Right ventricle myocardium inferior (tissue), 1 donor: ENCODE data around the gene DPP4. TPM values are rescaled to one million over a fixed set of nuclear protein-coding genes. Genes with fewer than 3 reads are reported as not detected.

ENCODE experiments used
- ATAC-seq: fragments of 200-7000 bp; cut with Tn5 transposase; one replicate; pipeline ENCODE4 v1.9.1; 2020; ENCODE audit warnings: mild to moderate bottlenecking, moderate library complexity
- DNase-seq: peaks from one replicate; pipeline ENCODE4 v3.0.0; 2021; ENCODE audit errors: missing footprints
- intact Hi-C: fragments of 100-400 bp; cut with DNase I; formaldehyde crosslinking; loops from one replicate; pipeline ENCODE4 v1.11.0; 2022
- total RNA-seq: library from RNA; stranded (reverse); fragmentation: NEBNext Ultra II Directional; extraction: Animal tissue kit (Norgen Biotek cat#: 25700); gene quantifications from one replicate; pipeline ENCODE4 v1.2.1, GENCODE V29; 2021
- donor health status: DM: no; HTN: yes; CAD: no; lungs with severe emphysema.

DPP4 gene
- total RNA-seq, 1 donor from 2014 or later = 5.4 TPM

GRCh38 chr2:162091325-162092007 lies 17.5 kb upstream of the DPP4 start:
- DNase-seq (no peak), ATAC-seq (no peak)
- intact Hi-C loops = loop anchor here (2.0 kb wide), 1 partner anchor 17 kb away; the partner anchor contains the start of gene DPP4

GRCh38 chr2:162090109-162090508 lies 16.1 kb upstream of the DPP4 start:
- intact Hi-C loops = loop anchor here (2.0 kb wide), 1 partner anchor 15 kb away; the partner anchor contains the start of gene DPP4
- no peak for ATAC-seq
- no peak for DNase-seq

- no peak for DNase-seq
- no peak for ATAC-seq
- intact Hi-C loops = no loop called here
These were observed 12.9 kb upstream of the DPP4 start for GRCh38 chr2:162086904-162087303.

- no peak for DNase-seq
- intact Hi-C loops = no loop called here
- no peak for ATAC-seq
These were observed 11.3 kb upstream of the DPP4 start for GRCh38 chr2:162085090-162085891.

- intact Hi-C loops = no loop called here
- ATAC-seq (no peak), DNase-seq (no peak)
These were observed 10.5 kb upstream of the DPP4 start for GRCh38 chr2:162084536-162084935.

GRCh38 chr2:162082681-162083080 lies 8.7 kb upstream of the DPP4 start:
- ATAC-seq = no peak
- intact Hi-C loops = no loop called here
- DNase-seq = no peak

- DNase-seq = no peak
- ATAC-seq = no peak
- intact Hi-C loops = no loop called here
These were observed 8.0 kb upstream of the DPP4 start for GRCh38 chr2:162082036-162082435.

- ATAC-seq = no peak
- intact Hi-C loops = no loop called here
- no peak for DNase-seq
These were observed 5.5 kb upstream of the DPP4 start for GRCh38 chr2:162079514-162079913.

GRCh38 chr2:162075689-162076132 lies 1.7 kb upstream of the DPP4 start:
- ATAC-seq = no peak
- intact Hi-C loops = loop anchor here (2.0 kb wide), 2 partner anchors 15 to 43 kb away; no protein-coding TSS in a partner anchor
- no peak for DNase-seq

GRCh38 chr2:162074928-162075688 lies 1.1 kb upstream of the DPP4 start:
- no peak for DNase-seq
- intact Hi-C loops = loop anchor here (2.0 to 5.0 kb wide), 4 partner anchors 16 to 63 kb away; no protein-coding TSS in a partner anchor
- no peak for ATAC-seq

GRCh38 chr2:162074632-162074895 lies 549 bp upstream of the DPP4 start:
- intact Hi-C loops = loop anchor here (2.0 to 5.0 kb wide), 4 partner anchors 16 to 62 kb away; no protein-coding TSS in a partner anchor
- DNase-seq = no peak
- no peak for ATAC-seq

- intact Hi-C loops = loop anchor here (5.0 kb wide), 2 partner anchors 36 to 61 kb away; no protein-coding TSS in a partner anchor
- no peak for DNase-seq
- ATAC-seq = peak; percentile 47
These were observed 783 bp downstream of the DPP4 start for GRCh38 chr2:162072976-162073887.

- DNase-seq (no peak), ATAC-seq (no peak)
- intact Hi-C loops = loop anchor here (5.0 kb wide), 2 partner anchors 35 to 60 kb away; no protein-coding TSS in a partner anchor
These were observed 1.8 kb downstream of the DPP4 start for GRCh38 chr2:162072181-162072702.

- DNase-seq = no peak
- no peak for ATAC-seq
- intact Hi-C loops = loop anchor here (5.0 kb wide), 2 partner anchors 34 to 59 kb away; no protein-coding TSS in a partner anchor
These were observed 3.0 kb downstream of the DPP4 start for GRCh38 chr2:162071001-162071400.

- no peak for DNase-seq
- ATAC-seq = no peak
- intact Hi-C loops = loop anchor here (5.0 kb wide), 2 partner anchors 33 to 58 kb away; no protein-coding TSS in a partner anchor
These were observed 3.6 kb downstream of the DPP4 start for GRCh38 chr2:162070228-162070936.

- DNase-seq (no peak), ATAC-seq (no peak)
- intact Hi-C loops = no loop called here
These were observed 4.6 kb downstream of the DPP4 start for GRCh38 chr2:162069267-162069903.

- intact Hi-C loops = no loop called here
- no peak for ATAC-seq
These were observed 6.4 kb downstream of the DPP4 start for GRCh38 chr2:162067596-162067995.

More at GRCh38 chr2:162067596-162067995, 6.4 kb downstream of the DPP4 start:
- no peak for DNase-seq
